GM12865 (cell line): ENCODE measurements around the gene CCL24.
"Not testable (repeated sequence)": the region's sequence is repeated elsewhere in the genome, so short reads cannot be mapped to it uniquely, and the experiment has no call there.

Experiments used
- DNase-seq: peaks from one replicate; pipeline ENCODE4 v3.0.0; 2010; ENCODE audit warnings: low read depth
- H3K4me3 ChIP-seq: 2 replicates; pipeline ENCODE4 v1.5.1; 2011; ENCODE audit warnings: mild to moderate bottlenecking, low read depth, low read length, control low read depth
- CTCF ChIP-seq: IDR thresholded peaks from 2 replicates; pipeline ENCODE4 v1.5.1; 2011; ENCODE audit warnings: low read length, control low read depth, low read depth, inconsistent platforms; ENCODE audit not compliant: insufficient read depth; ENCODE audit errors: missing control alignments

CCL24 gene

DNA sequence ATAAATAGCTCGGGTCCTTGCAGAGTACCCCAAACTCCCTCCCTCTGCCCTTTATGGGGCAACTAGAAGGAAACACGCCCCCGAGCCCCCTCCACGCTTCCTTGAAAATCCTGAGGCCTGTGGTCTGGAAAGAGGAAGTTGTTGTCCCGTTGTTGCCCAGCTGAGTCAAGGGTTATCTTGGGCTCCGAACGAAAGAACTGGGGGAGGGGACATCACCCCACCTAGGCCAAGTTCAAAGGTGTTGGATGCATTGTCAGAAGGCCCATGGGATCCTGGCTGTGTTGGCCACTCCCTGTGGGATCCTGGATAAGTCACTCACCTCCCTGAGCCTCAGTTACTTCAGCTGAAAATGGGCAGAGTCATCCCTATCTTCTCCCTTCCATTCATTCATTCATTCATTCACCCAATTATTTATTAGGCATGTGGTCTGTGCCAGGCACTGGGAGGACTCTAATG lies at the start of gene CCL24:
Gene CCL24, minus strand, starts transcription at position 26 of the 456 bp plus-strand sequence. CDS start 91 bp downstream, outside the sequence.
- no peak within 1 kb of the TSS for H3K4me3 ChIP-seq
- no peak for DNase-seq
- no peak for TF ChIP-seq CTCF

DNA sequence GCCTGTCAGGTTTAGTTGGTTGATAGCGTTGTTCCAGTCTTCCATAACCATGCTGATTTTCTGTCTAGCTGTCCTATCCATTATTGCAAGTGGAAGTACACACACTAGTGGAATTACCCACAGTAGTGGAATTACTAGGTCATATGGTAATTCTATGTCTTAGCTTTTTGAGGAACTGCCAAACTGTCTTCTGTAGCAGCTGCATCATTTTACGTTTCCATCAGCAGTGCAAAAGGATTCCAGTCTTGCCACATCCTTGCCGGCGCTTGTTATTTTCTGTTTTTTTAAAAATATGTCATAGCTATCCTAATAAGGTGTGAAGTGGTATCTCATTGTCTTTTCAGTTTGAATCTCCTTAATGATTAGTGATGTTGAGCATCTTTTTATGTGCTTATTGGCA lies 48.0 kb upstream of the CCL24 start:
- no peak overlapping the region for H3K4me3 ChIP-seq
- no peak for DNase-seq
- TF ChIP-seq CTCF = no peak

DNA sequence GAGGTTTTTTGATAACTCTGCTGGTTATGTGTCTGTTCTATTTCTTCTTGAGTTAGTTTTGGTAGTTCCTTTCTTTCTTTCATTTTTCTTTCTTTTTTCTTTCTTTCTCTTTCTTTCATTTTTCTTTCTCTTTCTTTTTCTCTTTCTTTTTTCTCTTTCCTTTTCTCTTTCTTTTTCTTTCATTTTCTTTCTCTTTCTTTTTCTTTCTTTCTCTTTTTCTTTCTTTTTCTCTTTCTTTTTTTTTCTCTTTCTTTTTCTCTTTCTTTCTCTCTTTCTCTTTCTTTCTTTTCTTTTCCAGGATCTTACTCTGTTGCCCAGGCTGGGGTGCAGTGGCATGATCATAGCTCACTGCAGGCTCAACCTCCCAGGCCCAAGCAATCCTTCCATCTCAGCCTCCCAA lies 44.8 kb upstream of the CCL24 start:
- no peak overlapping the region for H3K4me3 ChIP-seq
- no peak for DNase-seq
- no peak for TF ChIP-seq CTCF

- H3K4me3 ChIP-seq = no peak overlapping the region
- no peak for DNase-seq
- no peak for TF ChIP-seq CTCF
Observed at GRCh38 chr7:75856536-75856935, 42.9 kb upstream of the CCL24 start.

- DNase-seq = not testable (repeated sequence)
Observed at GRCh38 chr7:75854813-75855345, 41.3 kb upstream of the CCL24 start.

GRCh38 chr7:75854233-75854632 lies 40.6 kb upstream of the CCL24 start:
- TF ChIP-seq CTCF = no peak
- no peak for DNase-seq
- H3K4me3 ChIP-seq = no peak overlapping the region

More at GRCh38 chr7:75854813-75855345, 41.3 kb upstream of the CCL24 start:
- not testable (repeated sequence) for H3K4me3 ChIP-seq

- no peak overlapping the region for H3K4me3 ChIP-seq
- no peak for TF ChIP-seq CTCF
- DNase-seq = no peak
Observed at GRCh38 chr7:75850235-75850634, 36.6 kb upstream of the CCL24 start.
